GM04504 (cell line): ENCODE data around the gene ARHGAP19.

Experiments
- DNase-seq: peaks from one replicate; pipeline ENCODE4 v3.0.0-alpha.2; 2012; ENCODE audit warnings: low read depth

ARHGAP19 gene, protein sequence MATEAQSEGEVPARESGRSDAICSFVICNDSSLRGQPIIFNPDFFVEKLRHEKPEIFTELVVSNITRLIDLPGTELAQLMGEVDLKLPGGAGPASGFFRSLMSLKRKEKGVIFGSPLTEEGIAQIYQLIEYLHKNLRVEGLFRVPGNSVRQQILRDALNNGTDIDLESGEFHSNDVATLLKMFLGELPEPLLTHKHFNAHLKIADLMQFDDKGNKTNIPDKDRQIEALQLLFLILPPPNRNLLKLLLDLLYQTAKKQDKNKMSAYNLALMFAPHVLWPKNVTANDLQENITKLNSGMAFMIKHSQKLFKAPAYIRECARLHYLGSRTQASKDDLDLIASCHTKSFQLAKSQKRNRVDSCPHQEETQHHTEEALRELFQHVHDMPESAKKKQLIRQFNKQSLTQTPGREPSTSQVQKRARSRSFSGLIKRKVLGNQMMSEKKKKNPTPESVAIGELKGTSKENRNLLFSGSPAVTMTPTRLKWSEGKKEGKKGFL

DNA sequence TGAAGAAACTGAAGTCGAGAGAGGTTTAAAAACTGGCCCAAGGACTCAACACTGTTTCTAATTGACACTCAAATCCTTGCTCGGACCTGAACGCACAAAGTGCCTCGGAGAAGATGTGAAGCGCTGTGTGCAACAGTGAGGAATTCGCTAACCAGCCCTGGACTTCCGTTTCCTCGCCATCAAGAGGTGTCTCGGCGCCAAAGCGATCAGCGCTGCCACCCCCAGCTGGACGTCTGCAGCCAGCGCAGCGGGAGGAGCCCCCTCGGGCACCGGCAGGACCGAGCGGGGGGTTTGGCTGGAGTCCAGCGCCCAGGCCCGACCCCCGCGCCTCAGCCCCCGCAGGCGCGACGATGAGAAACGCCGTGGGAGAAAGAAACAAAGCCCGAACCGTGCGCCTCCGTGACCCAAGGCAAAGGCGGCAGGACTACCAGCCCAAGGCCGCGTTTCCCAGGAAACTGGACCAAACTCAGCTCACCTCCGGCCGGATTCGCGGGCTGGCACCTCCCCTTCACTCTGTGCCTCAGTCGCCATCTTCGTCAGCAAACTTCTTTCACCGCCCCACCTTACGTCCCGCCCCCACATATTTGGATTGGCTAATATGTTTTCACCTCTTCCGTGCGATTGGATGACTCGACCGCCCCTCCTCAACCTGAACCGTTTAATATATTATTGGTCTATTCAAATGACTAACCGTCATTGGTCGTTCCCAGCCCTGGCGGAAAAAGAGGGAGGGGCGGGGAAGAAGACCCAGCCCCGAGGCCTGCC, at the start of gene ARHGAP19:
Gene ARHGAP19, minus strand, starts transcription at position 541 of the 765 bp plus-strand sequence. Its CDS starts 10 bp downstream, at position 531.
- peak; percentile 98 for DNase-seq

DNA sequence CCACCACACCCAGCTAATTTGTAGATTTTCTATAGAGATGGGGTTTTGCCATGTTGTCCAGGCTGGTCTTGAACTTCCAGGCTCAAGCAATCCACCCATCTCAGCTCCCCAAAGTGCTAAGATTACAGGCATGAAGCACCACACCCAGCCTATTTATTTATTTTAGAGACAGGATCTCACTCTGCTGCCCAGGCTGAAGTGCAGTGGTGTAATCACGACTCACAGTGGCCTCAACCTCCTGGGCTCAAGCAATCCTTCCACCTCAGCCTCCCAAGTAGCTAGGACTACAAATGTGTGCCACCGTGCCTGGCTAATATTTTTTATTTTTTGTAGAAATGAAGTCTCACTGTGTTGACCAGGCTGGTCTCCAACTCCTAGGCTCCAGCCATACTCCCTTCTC, 49.0 kb upstream of the ARHGAP19 start:
- no peak for DNase-seq

DNA sequence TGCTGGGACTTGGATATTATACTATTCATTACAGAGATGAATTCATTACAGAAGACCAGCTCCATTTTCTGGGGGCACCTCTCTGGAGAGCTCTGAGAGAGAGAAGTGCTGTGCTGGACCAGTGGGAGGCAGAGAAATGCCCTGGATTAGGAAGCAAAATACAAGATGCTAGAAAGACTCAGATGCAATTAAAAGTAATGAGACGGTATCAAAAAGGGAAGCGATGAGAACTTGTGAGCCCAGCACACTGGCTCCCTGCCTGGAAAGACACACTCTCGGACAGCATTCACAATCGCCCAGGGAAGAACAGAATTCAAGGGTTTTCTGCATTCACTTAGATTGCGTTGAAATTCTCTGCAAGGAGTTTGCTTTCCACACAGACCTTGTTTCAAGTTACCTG, 45.6 kb upstream of the ARHGAP19 start:
- DNase-seq = no peak

DNA sequence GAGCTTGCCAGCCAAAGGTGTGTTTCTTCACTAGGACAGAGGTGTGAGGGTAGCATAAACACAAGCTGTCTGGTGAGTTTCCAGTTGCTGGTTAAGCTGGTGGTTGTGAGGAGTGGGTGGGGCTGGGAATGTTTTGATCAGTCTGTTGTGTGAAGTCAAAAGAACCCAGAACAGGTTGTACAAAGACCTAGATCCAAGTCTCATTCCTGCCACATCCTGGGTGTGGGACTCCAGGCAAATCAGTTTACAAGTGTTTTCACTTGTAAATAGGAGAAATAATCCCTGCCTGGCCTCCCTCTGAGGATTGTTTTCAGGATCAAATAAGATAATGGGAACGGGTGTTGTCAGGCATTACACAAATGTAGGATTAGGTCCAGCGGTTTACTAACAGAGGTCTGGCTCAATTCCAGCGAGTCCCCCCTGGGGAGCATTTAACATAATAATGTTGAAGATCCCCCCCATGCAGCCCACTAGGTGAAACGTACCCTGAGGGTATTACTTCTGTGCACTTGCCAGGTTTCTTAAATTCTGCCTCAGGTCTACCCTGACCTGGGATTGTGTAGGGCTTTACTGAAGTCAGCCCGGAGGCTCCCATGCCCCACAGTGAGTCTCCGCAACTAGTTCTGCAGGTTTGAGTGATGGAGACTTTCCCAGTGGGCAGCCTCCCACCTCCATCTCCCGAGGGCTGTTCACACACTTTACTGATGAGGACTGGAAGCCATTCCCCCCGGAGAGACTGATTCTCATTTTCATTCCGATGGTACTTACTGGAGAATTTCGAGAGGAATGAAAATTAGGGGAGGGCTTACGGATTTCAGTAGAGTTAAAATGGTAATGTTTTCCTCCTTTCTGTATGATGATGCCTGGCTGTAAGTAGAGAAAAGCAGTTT, 44.8 kb upstream of the ARHGAP19 start:
- DNase-seq = no peak

DNA sequence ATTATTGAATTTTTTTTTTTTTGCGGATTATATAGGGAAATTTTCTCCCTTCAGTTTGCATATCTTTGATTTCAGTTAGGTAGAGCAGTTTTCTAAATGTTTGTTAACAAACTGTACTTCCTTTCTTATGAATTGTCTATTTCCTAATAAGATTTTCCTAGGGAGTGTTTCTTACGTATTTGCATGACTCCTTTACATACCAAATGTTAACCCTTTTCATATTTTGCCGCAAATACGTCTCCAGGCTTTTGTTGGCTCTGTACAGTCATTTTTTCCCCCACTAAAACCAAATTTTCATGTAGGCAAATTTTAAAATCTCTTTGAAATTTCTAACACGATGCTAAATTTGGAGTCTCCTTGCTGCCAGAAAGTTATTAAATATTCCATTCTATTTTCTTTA, 44.0 kb upstream of the ARHGAP19 start:
- no peak for DNase-seq

DNA sequence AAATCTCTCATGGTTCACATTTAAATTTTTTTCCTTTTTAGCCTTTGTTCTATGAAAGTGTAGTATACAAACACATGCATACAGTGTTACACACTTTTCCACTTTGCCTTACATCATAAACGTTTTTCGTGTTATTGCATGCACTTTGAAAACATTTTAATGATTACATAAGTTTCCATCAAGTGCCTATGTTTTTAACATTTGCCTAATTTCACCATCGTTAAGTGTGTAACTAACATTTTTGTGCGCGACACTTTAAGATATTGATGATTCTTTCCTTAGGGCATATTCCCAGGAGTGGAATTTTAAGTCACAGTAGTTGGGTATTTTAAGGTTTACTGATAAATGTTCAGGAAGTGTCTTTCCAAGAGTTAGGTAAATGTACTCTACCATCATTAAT, 43.6 kb upstream of the ARHGAP19 start:
- DNase-seq = no peak

DNA sequence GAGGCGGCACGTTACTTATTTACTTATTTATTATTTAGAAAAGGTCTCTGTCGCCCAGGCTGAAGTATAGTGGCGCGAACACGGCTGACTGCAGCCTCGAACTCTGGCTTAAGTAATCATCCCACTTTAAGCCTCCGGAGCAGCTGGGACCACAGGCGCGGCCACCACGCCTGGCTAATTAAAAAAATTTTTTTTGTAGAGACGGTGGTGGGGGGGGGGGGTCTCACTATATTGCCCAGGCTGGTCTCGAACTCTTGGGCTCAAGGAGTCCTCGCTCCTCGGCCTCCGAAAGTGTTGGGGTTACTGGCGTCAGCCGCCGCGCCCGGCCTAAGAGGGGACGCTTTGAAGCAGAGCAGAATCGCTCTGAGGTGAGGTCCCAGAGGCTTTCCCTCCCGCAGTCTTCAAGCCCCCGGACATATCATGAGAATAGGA, 42.8 kb upstream of the ARHGAP19 start:
- no peak for DNase-seq

DNA sequence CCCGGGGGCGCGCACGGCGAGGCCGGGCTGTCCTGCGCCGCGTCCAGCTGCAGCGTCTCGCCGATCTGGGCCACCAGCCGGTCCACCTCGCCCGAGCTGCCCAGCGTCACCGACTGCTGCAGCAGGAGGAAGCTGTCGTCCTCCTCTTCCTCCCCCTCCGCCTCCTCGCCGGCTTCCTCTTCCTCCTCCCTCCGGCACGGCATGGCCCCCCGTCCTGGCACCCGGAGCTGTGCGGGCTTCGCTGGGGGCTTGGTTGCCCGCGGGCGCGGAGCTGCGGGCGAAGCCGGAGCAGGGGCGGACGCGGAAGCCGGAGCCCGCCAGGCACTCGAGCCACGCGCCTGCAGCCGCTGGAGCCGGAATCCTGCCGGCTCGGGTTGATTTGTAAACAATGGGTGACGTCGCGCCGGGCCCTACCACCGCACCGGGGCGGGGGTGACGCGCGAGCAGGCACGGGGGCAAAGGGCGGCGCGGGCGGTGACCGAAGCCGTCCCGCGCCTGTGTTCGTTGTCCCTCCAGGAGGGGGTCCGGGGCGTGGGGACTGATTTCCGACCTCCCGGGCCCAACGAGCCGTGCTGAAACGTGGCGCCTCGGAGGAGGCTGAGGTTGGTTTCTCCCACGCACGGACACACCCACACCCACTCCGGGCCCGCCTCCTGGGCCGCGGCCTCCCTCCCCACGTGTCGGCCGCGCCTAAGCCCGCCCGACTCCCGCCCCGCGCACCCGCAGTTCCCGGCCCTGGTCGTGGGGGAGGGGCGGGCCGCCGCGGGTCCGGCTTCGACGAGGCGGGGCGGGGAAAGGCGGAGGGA, 42.1 kb upstream of the ARHGAP19 start, which contains the start of gene FRAT2:
Gene FRAT2, minus strand, starts transcription at position 360 of the 806 bp plus-strand sequence. Its CDS starts 157 bp downstream, at position 203.
- DNase-seq = peak; percentile 80

DNA sequence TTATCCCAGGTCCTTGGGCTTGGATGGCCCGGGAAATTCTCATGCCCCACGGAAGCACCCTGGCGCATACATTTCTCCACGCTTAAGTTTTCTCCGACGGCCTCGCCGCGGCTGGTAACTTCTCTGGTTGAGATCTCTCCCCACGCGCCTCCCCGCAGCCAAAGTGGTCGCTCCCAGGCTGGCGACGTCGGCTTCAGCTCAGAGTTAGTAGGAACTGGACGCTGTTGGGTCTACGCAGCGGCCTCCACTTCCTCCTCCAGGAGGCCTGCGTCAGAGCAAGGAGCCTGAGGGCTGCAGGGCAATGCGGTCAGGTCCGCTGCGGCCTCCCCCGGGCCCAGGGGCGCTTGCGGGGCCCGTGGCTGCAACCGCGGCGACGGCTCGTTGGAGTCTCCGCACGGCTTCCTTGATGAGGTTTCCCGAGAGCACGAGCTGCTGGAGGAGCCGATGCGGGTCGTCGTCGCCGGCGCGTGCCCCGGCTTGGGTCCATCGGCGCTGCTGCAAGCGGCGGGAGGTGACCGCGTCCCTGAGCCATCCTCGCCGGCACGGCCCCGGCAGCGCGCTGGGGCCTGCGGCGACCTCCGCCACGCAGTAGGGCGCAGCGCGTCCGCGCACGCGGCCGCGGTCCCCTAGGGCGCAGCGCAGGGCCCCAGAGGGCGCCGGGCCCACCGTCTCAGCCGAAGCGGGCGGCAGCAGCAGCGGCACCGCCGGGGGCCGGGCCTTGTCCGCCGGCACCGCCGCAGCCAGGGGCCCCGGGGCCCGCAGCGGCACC, 41.3 kb upstream of the ARHGAP19 start:
- DNase-seq = no peak

DNA sequence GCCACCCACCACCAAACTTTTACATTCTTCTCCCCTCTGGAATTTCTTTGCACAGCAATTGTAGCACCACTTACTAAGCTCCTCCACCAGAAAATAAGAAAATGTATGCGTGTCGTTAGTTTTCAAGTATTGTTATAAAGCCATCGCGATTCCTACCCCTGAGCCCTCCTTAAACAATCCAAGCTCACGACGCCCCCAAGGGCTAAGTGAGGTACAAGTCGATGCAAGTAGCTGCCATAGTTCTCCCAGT, 40.8 kb upstream of the ARHGAP19 start:
- DNase-seq = no peak

DNA sequence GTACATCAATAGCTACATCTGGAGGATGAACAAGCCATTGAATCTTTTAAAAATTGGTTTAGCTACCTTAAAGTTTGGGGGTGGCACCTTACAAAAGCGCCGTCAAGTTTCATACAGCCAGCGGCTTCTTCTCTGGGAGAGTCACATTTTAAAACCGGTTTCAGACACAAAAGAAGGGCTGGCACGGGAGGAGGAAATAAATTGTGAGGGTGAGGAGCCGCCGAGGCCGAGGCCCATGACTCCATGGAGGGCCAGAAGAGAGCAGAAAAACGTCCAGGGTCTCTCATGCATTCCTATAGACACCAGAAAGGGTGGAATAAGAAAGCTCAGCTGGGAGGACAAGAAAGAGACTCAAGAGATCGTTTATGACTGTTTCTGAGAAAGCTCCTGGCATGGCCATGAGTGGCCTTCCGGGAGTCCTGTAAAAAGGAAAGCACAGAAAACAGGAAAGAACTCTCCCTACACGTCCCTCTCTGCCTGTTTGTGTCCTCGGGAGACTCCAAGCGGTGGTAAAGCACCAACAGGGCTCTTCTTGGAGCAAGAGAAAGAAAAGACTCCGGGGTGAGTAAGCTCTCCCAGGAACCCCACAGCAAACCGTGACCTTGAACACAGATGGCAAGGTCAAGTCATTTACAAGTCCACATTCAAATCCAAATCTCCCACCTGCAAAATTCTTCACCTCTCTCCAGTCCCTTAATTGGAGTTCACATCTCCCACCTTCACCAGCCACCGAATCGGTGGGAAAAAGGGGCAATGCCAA, 40.3 kb upstream of the ARHGAP19 start:
- peak; percentile 70 for DNase-seq

DNA sequence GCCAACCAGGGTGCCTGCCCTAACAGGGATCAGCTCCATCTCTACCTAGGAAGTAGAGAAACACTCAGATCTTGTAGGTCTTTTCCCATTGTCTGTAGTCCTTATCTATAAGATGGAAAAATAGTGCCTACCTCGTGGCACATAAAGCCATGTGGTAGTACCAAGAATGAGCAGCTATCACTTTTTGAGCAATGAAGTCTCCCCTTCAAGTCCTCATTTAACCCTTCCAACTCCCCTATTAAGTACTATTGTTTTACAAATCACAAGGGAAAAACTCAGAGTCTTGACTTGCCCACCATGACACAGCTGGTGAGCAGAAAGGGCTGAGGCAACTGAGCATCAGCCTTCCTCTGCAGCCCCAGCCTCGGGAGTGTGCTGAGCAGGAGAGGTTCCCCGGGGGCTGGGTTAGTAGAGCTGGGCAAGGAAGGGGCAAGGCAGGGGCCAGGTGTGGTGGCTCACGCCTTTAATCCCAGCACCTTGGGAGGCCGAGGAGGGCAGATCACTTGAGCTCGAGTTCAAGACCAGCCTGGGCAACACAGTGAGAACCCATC, 38.8 kb upstream of the ARHGAP19 start:
- no peak for DNase-seq

DNA sequence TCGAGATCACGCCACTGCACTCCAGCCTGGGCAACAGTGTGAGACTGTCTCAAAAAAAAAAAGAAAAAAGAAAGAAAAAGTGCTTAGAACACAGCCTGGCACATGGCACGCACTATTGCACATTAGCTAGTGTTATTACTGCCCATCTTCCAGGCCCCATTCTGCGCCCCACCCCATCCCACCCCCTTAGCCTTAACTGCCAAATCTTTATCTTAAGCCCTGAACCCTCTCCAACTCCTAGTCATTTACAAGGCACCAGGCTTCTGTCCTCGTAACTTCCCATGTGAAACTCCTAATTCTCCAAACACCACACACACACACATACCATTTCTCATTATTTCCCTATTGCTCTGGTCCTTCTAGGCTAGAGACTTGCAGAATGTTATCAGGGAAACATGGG, 37.3 kb upstream of the ARHGAP19 start:
- no peak for DNase-seq

DNA sequence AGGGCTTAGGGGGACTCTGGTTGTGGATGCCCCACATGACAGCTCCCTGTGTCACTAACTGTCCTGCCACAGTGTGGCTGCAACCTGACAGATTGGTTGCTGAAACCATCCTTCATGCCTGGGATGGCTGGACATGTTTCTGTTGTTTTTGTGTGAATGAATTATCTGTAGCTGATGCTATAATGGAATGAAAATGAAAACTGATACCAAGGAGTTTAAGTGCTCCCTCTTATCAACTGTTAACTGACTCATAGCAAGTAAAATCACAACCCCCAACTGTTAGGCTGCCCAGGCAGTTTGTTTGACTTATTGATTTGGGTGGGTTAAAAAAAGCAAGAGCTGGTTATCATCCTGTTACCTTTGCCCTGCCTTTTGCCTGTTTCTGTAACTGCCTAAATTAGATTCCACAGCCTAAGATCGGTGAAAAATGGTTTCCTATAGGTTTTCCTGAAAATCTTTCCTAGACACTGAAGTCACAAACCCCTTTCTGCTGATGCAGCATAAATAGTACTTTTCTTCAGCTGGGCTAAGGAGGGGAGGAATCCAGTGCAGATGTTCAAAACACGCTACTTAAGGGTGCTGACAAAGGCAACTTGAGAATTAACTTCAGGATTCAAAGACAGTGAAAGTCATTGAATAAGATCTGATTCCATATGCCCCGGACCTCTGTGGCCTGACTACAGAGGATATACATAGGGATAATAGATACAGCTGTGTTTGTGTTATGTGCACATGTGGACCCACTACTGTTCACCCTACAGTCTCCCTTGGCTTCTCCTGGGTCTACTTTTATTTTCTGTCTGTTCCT, 36.4 kb upstream of the ARHGAP19 start:
- no peak for DNase-seq

DNA sequence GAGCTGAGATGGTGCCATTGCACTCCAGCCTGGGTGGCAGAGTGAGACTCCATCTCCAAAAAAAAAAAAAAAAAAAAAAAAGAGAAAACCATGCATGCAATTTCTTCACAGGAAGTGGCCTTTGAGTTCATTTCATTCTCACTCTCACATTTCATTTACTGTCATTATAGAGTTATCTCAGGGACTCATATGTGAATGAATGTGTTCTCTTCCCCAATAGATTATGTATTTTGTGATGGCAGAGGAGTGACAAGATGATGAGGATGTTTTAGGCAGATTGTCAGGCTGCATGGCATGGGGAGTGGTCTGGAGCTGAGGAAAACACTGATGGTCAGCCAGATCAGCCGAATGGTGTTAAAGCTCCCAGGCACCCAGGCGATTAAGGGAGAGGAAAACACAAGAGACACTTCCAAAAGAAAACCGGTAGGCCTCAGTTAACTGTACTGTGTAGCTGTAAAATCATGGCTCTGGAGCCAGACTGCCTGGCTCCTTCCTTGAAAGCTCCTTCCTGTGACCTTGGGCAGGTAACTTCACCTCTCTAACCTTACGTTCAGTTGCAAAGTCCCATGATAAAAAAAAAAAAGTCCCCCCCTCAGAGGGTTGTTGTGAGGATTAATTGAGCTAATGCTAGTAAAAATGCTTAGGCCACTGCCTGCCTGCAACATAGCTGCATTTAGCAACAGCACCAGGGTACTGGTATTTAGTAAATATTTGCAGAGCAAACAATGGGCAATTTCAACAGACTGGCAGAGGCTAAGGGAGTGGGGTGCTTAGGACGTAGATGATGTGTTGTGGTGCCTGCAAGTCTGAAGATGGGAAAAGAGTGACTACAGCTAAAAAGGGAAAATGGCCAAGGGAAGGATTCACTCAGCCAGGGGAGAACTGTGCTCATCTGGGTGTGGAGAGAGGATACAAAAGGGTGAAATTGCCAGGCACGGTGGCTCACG, 35.2 kb upstream of the ARHGAP19 start:
- DNase-seq = no peak

DNA sequence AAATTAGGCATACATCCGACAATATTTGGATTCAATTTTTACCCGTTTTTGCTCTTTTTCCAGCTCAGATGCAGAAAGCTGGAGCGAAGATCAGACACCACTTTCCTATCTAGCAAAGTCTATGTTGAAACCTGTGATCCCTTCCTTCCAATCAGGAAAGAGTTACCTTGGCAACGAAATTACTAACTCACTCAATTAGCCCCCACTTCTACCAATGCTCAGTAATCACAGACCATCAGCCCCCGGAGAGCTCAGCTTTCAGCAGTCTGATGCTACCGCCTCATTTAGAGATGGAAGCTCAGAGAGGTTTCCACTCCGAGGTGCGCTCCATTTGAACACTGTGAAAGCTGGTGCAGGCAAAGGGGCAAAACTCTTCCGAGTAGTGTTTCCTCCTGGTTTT, 33.3 kb upstream of the ARHGAP19 start:
- DNase-seq = no peak

DNA sequence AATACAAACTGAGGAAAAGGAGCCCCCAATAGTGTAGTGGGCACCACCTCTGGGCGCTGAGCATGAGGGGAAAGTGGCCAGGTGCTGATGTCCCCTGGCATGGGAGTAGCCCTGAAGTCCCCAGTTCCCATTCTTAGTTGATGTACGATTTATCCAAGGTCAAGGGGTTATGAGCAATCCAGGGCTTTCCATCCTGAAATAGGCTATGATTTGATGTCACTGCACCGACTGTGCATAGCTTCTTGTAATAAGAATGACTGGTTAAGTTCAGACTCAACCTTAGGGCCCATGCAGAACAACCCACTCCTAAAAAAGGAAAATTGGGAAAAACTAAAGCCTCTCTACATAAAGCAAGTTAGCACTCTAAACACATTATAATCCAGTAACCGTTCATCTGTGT, 31.1 kb upstream of the ARHGAP19 start:
- no peak for DNase-seq

DNA sequence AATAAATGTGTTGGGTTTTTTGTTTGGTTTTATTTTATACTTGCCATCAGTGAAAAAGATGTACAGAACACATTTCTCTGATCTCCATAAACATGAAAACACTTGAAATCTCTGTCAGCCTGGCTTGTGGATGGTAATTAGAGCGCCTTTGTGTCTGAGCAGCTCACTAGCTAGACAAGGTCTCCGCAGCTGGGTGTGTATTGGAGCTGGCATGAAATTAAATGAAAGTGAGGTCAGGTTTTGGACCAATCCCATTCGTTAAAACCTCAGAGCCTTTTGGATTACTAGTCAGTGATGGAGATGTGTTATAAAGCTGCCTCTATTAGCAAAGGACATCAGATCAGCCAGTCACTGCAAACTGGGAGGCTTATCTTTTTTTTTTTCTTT, 29.4 kb upstream of the ARHGAP19 start:
- DNase-seq = no peak
